Hepatocyte (in vitro differentiated cells): Measurements from ENCODE around the gene CMIP. TPM values are rescaled to one million over a fixed set of nuclear protein-coding genes. Genes with fewer than 3 reads are reported as not detected.

Source experiments
- DNase-seq: peaks from one replicate; pipeline ENCODE4 v3.0.0-alpha.2; 2016; ENCODE audit warnings: low spot score
- H2AFZ ChIP-seq: fragments of 200-600 bp; sonication (generic); 2 replicates; pipeline ENCODE4 v1.6.0; 2016; ENCODE audit warnings: antibody characterized with exemption, mild to moderate bottlenecking
- H3K27ac ChIP-seq: fragments of 200-600 bp; sonication (generic); 2 replicates; pipeline ENCODE4 v1.5.1; 2016; ENCODE audit warnings: mild to moderate bottlenecking
- H3K27me3 ChIP-seq: fragments of 200-600 bp; sonication (generic); 2 replicates; pipeline ENCODE4 v1.6.1; 2016
- H3K36me3 ChIP-seq: fragments of 200-600 bp; sonication (generic); replicated peaks from 2 replicates; pipeline ENCODE4 v1.5.1; 2016; ENCODE audit warnings: low read depth; ENCODE audit not compliant: insufficient read depth
- H3K4me1 ChIP-seq: fragments of 200-600 bp; sonication (generic); 2 replicates; pipeline ENCODE4 v1.5.1; 2016; ENCODE audit warnings: mild to moderate bottlenecking, moderate library complexity; ENCODE audit not compliant: insufficient read depth
- H3K4me2 ChIP-seq: fragments of 200-600 bp; sonication (generic); 2 replicates; pipeline ENCODE4 v1.6.0; 2016
- H3K4me3 ChIP-seq: fragments of 200-600 bp; sonication (generic); 2 replicates; pipeline ENCODE4 v1.5.1; 2016; ENCODE audit warnings: mild to moderate bottlenecking
- H3K79me2 ChIP-seq: fragments of 200-600 bp; sonication (generic); 2 replicates; pipeline ENCODE4 v1.6.0; 2017; ENCODE audit warnings: mild to moderate bottlenecking
- H3K9me2 ChIP-seq: fragments of 200-600 bp; sonication (generic); replicated peaks from 2 replicates; pipeline ENCODE4 v1.6.0; 2017; ENCODE audit warnings: mild to moderate bottlenecking; ENCODE audit not compliant: insufficient read depth
- H3K9me3 ChIP-seq: fragments of 200-600 bp; sonication (generic); 2 replicates; pipeline ENCODE4 v1.5.1; 2016; ENCODE audit warnings: low read depth, mild to moderate bottlenecking
- H4K20me1 ChIP-seq: fragments of 200-600 bp; sonication (generic); 2 replicates; pipeline ENCODE4 v1.6.0; 2016; ENCODE audit warnings: mild to moderate bottlenecking; ENCODE audit not compliant: insufficient read depth, poor library complexity, severe bottlenecking
- CTCF ChIP-seq: fragments of 200-600 bp; sonication (generic); IDR thresholded peaks from 2 replicates; pipeline ENCODE4 v1.5.1; 2016; ENCODE audit warnings: antibody characterized with exemption, mild to moderate bottlenecking; ENCODE audit not compliant: poor library complexity
- EZH2 ChIP-seq: fragments of 200-600 bp; sonication (generic); IDR thresholded peaks from 2 replicates; pipeline ENCODE4 v1.6.1; 2016; ENCODE audit warnings: antibody characterized with exemption, mild to moderate bottlenecking, borderline replicate concordance
- EZH2phosphoT487 ChIP-seq: fragments of 200-600 bp; sonication (generic); IDR thresholded peaks from one replicate; pipeline ENCODE4 v1.6.1; 2018; ENCODE audit warnings: antibody characterized with exemption, mild to moderate bottlenecking, low read depth, moderate library complexity; ENCODE audit not compliant: unreplicated experiment, severe bottlenecking
- WGBS: methylation state at CpG from one replicate; pipeline ENCODE4 v1.1.6; 2016; ENCODE audit warnings: low lambda C conversion rate; ENCODE audit errors: missing lambda C conversion rate; 5-methylcytosine and 5-hydroxymethylcytosine counted together
- polyA plus RNA-seq: library from polyadenylated mRNA; unstranded; fragments of >200 nt; fragmentation: Nextera tagmentation; extraction: Ambion mirVana; gene quantifications from 2 replicates; pipeline ENCODE4 v1.2.1, GENCODE V29; 2016
- total RNA-seq: library from RNA; depleted of rRNA; stranded (reverse); fragments of >200 nt; gene quantifications from 2 replicates; pipeline ENCODE4 v1.2.3, GENCODE V29; 2014

Gene CMIP
- total and polyA plus RNA-seq, 2 experiments from 2014 or later: 5.8 to 17.8 TPM

GRCh38 chr16:81446907-81447268 lies 2.3 kb downstream of the CMIP start:
- Histone ChIP-seq H3K27ac (peak overlapping the region; percentile 92), H3K4me3 (peak overlapping the region; percentile 62), H3K79me2 (peaks cover 68% of the 10 kb centered on the region), H2AFZ (no peak overlapping the region), H3K9me2 (no peaks in the 10 kb centered on the region), H3K9me3 (no peaks in the 10 kb centered on the region), H4K20me1 (peaks cover 44% of the 10 kb centered on the region), H3K4me1 (peaks cover 43% of the 10 kb centered on the region), H3K27me3 (no peaks in the 10 kb centered on the region), H3K36me3 (no peaks in the 10 kb centered on the region), H3K4me2 (peak overlapping the region; percentile 94)
- 17% methylated on average over 14 of the region's 14 CpGs for WGBS
- DNase-seq: no peak
- TF ChIP-seq EZH2: no peak
- TF ChIP-seq EZH2phosphoT487: no peak
- no peak for TF ChIP-seq CTCF

- H3K79me2 ChIP-seq: peaks cover 75% of the 10 kb centered on the region
- 43% methylated on average over 17 of the region's 17 CpGs for WGBS
- peak overlapping the region; percentile 92 for H3K27ac ChIP-seq
- DNase-seq: no peak
- H3K36me3 ChIP-seq: no peaks in the 10 kb centered on the region
- TF ChIP-seq CTCF (no peak), EZH2phosphoT487 (no peak), EZH2 (no peak)
- no peak overlapping the region for H2AFZ ChIP-seq
- H4K20me1 ChIP-seq: peaks cover 51% of the 10 kb centered on the region
- no peaks in the 10 kb centered on the region for H3K27me3 ChIP-seq
- peak overlapping the region; percentile 94 for H3K4me2 ChIP-seq
- no peaks in the 10 kb centered on the region for H3K9me2 ChIP-seq
- H3K4me3 ChIP-seq: peak overlapping the region; percentile 62
- peaks cover 49% of the 10 kb centered on the region for H3K4me1 ChIP-seq
- H3K9me3 ChIP-seq: no peaks in the 10 kb centered on the region
Measured at GRCh38 chr16:81447383-81448101, 2.9 kb downstream of the CMIP start.

GRCh38 chr16:81448154-81449131 lies 3.8 kb downstream of the CMIP start:
- H3K4me2 ChIP-seq: peak overlapping the region; percentile 94
- H3K4me1 ChIP-seq: peaks cover 50% of the 10 kb centered on the region
- H3K4me3 ChIP-seq: no peak overlapping the region
- H3K36me3 ChIP-seq: no peaks in the 10 kb centered on the region
- no peaks in the 10 kb centered on the region for H3K27me3 ChIP-seq
- H3K27ac ChIP-seq: peak overlapping the region; percentile 92
- H2AFZ ChIP-seq: no peak overlapping the region
- peaks cover 84% of the 10 kb centered on the region for H3K79me2 ChIP-seq
- H3K9me3 ChIP-seq: no peaks in the 10 kb centered on the region
- H3K9me2 ChIP-seq: no peaks in the 10 kb centered on the region
- TF ChIP-seq EZH2phosphoT487: no peak
- no peak for TF ChIP-seq CTCF
- TF ChIP-seq EZH2: no peak
- DNase-seq: peak; percentile 87
- WGBS: 36% methylated on average over 19 of the region's 19 CpGs
- peaks cover 59% of the 10 kb centered on the region for H4K20me1 ChIP-seq
